ENCODE data around the gene PRXL2B. TPM values are rescaled to one million over a fixed set of nuclear protein-coding genes. Genes with fewer than 3 reads are reported as not detected.

PRXL2B gene
- total RNA-seq, 1 donor from 2014 or later, result 40.3 TPM

GRCh38 chr1:2595812-2596529, 9.4 kb downstream of the PRXL2B start:
- no peak for TF ChIP-seq CTCF (conservative IDR thresholded peaks at IDR 0.05)
- no peak for DNase-seq (ENCODE audit: extremely low spot score, unreplicated experiment)
- Mint-ChIP-seq H3K4me1 (ENCODE audit: unreplicated experiment) (no peaks in the 10 kb centered on the region), H3K36me3 (no peaks in the 10 kb centered on the region), H3K27me3 (peaks cover 4% of the 10 kb centered on the region), H3K9me3 (peaks cover 4% of the 10 kb centered on the region), H3K27ac (no peak overlapping the region), H3K4me3 (no peak overlapping the region)

GRCh38 chr1:2596530-2597333, 10.2 kb downstream of the PRXL2B start:
- H3K9me3 Mint-ChIP-seq, result peaks cover 4% of the 10 kb centered on the region
- peak; percentile 63 for DNase-seq (ENCODE audit: extremely low spot score, unreplicated experiment)
- H3K4me3 Mint-ChIP-seq, result no peak overlapping the region
- no peaks in the 10 kb centered on the region for H3K4me1 Mint-ChIP-seq (ENCODE audit: unreplicated experiment)
- H3K27ac Mint-ChIP-seq, result no peak overlapping the region
- no peaks in the 10 kb centered on the region for H3K36me3 Mint-ChIP-seq
- H3K27me3 Mint-ChIP-seq, result peaks cover 11% of the 10 kb centered on the region
- no peak for TF ChIP-seq CTCF (conservative IDR thresholded peaks at IDR 0.05)

GRCh38 chr1:2597441-2598328, 11.1 kb downstream of the PRXL2B start:
- Mint-ChIP-seq H3K27me3 (peaks cover 19% of the 10 kb centered on the region), H3K9me3 (peaks cover 4% of the 10 kb centered on the region), H3K4me1 (ENCODE audit: unreplicated experiment) (no peaks in the 10 kb centered on the region), H3K4me3 (no peak overlapping the region), H3K36me3 (no peaks in the 10 kb centered on the region), H3K27ac (no peak overlapping the region)
- no peak for TF ChIP-seq CTCF (conservative IDR thresholded peaks at IDR 0.05)
- no peak for DNase-seq (ENCODE audit: extremely low spot score, unreplicated experiment)

- Mint-ChIP-seq H3K36me3 (no peaks in the 10 kb centered on the region), H3K9me3 (peaks cover 4% of the 10 kb centered on the region), H3K27ac (no peak overlapping the region), H3K27me3 (peaks cover 21% of the 10 kb centered on the region), H3K4me1 (ENCODE audit: unreplicated experiment) (no peaks in the 10 kb centered on the region), H3K4me3 (no peak overlapping the region)
- DNase-seq (ENCODE audit: extremely low spot score, unreplicated experiment), result no peak
- no peak for TF ChIP-seq CTCF (conservative IDR thresholded peaks at IDR 0.05)
Observed at GRCh38 chr1:2598329-2598931, 11.9 kb downstream of the PRXL2B start.

- peak; percentile 60 for DNase-seq (ENCODE audit: extremely low spot score, unreplicated experiment)
- no peaks in the 10 kb centered on the region for H3K4me1 Mint-ChIP-seq (ENCODE audit: unreplicated experiment)
- H3K27me3 Mint-ChIP-seq, result peaks cover 21% of the 10 kb centered on the region
- no peak overlapping the region for H3K4me3 Mint-ChIP-seq
- no peak for TF ChIP-seq CTCF (conservative IDR thresholded peaks at IDR 0.05)
- peaks cover 4% of the 10 kb centered on the region for H3K9me3 Mint-ChIP-seq
- no peak overlapping the region for H3K27ac Mint-ChIP-seq
- H3K36me3 Mint-ChIP-seq, result no peaks in the 10 kb centered on the region
Observed at GRCh38 chr1:2601721-2602303, 15.2 kb downstream of the PRXL2B start.

All from type B pancreatic cell (in vitro differentiated cells).